NCI-H524 (cell line): ENCODE measurements around the gene FAM124A.

Experiments
- DNase-seq, 2 experiments: peaks; one replicate each; lab custom pipeline; 2025; lab: John Stamatoyannopoulos, UW

The FAM124A gene

DNA sequence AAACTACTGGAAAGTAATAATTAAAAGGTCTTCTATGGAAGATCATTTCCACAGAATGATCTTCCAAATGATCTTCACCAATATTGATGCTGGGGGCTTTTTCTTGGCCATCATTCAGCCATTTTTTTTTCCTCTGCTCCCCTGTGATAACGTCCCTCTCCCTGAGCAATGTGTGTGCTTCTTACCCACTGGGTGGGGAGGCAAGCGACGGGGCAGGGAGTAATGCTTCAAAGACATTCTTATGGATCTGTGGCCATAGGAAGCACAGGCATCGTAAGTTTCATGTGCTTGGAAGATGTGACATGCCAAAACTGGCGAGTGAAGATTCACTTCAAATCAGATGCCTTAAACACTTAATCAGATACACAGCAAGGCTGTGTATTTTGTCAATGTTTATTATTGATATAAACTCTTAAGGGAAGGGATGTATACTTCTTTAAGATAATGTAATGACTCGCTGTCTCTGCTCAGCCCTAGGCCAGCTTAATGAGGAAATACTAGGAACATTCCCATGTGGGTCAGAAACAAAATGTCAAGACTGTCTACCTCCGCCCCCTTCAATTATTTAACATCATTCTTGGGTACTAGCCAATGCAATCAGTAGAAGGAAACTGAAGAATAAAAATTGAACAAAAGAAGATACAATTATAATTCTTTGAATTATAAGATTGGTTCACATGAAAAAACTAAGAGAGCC is 83.2 kb downstream of the FAM124A start:
- no peak for DNase-seq

DNA sequence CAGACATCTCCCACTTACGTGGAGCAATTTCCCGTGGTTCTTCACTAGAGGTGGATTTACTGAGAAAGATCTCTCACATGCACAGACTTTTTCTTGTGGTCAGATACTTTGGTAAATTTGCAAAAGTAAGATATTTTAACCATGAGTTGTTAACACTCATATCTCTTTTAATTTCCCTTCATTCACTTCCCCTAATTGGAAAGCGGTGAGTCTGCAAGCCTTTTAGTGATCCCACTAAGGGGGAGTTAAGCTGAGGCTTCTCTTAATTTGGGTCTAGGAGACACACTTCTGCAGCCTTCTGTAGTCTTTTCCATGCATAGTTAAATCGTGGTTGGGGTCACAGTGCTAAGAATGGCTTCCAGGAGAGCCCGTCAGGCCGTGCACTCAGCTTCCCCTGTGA is 86.6 kb downstream of the FAM124A start:
- no peak for DNase-seq

DNA sequence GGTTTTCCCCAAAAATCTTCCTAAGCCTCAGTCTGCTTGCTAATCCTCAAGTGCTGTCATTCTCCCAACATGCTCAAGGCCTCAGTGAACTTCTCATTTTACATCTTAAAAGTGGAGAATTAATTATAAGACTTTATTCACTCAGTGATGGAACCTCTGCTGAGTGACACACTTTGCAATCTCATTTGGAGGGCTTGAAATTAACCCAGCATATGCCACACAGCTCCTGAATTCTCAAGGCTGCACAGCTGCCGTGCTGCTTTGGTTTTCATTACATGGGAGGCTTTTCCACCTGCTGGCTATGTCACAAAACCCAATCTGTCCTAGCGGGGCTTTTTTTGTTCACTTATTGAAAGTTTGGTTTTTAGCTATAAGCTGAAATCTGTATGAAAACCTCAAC is 89.0 kb downstream of the FAM124A start:
- DNase-seq: peak; percentile 88 to 94

DNA sequence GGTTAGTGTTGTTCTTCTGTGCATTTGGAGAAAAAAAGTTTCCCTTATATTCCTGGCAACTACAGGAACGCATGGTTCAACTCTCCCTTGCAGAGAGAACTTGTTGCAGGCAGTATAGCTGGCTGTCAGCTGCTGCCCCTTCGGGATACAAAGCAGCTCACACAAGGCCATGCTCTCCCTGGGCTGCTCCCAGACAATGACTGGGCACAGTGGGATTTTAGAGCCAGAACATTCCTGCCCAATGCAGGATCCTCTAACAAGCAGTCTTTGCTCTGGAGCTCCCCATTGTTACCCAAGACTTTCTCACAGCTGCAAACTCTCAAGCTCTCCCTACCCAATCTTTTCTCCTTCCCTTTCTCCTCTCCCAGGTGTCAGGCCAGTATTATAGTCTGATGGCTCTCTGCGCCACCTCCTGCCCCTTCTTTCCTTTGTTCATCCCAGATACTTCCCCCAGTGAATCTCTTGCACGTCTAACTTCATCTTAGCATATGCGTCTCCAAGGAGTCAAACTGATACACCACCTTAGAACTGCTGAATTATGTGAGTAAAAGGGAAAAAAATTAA is 89.8 kb downstream of the FAM124A start:
- DNase-seq: no peak

DNA sequence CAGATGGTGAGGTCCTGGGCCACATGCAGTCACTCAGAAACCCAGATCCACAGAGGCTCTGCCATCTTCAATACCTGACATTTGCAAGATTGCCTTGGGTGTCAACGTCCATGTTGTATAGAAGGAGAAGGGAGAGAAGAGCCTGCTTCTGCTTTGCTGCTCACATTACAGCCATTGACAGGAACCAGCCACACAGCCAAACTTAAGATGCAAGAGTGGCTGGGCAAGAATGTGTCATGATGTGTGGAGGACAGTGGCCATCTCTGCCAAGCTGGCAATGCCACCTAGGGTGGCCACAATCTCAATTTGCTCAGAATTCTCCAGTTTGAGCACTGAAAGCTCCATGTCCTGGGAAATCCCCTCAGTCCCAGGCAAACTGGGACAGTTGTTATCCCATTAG is 91.4 kb downstream of the FAM124A start:
- peak in 1 of 2 experiments; percentile 3 for DNase-seq

DNA sequence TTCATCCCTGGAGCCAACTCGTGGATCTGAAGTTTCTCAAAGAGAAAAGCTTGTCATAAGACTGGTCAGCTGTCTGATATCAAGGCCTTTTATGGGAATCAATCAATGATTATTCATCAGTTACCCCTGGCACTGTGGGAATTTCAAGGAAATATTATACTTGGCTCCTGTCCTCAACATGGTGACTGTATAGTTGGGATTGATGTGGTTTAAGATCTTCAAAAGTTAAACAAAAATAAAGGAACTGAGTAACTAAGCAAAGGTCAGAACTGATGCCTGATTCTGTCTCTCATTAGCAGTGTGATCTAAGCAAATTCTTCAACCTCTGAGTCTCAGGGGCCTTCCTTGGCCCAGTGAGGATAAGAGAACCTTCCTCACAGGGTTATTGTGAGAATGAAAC is 95.1 kb downstream of the FAM124A start:
- no peak for DNase-seq

DNA sequence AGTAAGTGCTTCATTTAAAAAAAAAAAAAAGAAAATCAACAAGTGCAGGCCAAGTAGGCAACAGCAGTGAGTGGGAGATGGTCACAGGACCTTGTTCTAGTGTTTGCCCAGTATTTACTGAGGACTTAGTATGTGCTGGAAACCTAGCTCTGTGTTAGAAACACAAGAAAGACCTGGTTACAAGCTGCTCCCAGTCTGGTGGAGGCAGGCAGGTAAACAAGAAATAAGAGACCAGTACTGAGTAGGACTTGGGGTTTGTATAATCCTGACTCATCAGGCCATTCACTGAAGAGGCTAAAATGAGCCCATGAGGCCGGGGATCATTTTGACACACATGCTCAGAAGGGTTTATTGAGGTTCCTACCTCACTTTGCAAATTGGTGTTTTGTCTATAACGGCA is 95.8 kb downstream of the FAM124A start:
- no peak for DNase-seq

DNA sequence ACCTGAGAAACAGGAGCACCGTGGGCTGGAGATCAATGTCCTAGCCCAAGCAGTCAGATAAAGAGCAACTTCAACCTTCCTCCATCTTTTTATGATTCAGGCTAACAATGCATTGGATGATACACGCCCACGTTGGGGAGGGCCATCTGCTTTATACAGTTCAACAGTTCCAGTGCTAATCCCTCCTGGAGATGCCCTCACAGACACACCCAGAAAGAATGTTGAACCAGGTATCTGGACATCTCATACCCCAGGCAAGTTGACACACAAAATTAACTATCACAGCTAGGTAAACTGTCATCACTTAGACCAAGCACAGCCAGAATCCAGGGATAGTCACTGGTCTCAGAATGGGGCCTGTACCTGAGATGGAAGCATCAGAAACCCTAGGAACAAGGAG is 96.7 kb downstream of the FAM124A start:
- no peak for DNase-seq

DNA sequence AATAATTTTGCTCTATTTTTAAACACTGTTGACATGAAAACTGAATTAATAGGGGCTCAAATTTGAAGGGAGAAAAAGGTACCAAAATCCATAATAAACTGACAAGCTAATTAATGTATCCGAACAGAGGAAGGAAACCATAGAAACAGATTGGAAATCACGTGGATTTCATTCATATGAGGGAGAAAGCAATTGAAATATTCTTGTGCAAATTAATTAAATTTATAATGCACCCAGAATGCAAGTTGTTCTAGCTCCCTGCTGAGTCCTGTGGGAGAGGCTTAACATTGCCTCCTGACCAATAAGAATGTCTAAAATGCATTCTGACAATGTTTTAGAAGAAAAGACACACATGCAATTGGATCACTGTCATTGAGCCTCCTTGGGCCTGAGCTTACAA is 99.6 kb downstream of the FAM124A start:
- no peak for DNase-seq

DNA sequence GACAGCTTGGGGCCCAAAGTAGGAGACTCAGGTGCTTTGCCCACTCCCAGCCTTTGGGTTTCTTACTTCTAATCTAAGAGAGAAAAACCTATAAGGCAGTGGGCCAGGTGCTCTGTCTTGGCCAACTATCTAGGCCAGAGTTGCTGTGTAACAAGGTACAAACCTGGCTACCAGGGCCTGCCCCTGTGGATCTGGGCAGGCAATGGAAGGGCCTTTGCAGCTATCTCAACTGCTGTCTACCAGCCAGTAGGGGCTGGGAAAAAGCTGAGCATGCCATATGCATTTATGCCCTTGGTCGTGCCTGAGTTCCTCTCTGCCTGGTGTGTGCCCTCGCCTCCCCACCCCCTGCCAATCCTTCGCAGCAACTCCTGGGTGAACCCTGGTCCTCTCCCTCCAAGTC is 100.6 kb downstream of the FAM124A start:
- peak in 1 of 2 experiments; percentile 24 for DNase-seq

DNA sequence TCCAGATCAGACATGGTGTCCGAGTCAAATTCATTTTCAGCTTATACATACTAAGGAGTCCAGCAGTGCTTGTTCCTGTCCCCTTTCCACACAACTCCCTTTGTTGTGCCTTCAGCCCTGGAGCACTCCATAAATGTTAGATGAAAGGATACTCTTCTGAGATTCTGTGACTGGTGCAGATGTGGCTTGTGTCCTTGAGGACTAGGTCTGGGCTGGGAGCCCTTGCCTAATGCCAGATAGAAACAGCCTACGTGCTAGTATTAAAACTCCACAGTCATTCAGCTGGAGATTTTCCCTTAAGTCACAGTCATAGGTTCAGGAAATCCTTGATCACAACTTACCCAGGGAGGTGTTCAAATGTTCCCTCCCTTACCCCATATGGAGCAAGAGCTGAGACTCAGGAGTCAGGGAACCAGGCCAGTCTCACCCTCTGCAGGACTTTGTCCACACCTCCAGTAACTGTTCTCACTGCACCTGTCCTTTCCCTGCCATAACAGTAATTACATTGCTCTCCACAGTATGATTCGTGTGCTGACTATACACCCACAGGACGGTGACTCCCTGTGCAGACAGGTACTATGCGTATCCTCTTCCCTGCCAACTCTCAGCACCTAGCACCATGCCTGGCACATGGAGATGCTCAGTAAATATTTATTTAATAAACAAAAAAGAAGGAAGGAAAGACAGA is 101.8 kb downstream of the FAM124A start:
- no peak for DNase-seq

DNA sequence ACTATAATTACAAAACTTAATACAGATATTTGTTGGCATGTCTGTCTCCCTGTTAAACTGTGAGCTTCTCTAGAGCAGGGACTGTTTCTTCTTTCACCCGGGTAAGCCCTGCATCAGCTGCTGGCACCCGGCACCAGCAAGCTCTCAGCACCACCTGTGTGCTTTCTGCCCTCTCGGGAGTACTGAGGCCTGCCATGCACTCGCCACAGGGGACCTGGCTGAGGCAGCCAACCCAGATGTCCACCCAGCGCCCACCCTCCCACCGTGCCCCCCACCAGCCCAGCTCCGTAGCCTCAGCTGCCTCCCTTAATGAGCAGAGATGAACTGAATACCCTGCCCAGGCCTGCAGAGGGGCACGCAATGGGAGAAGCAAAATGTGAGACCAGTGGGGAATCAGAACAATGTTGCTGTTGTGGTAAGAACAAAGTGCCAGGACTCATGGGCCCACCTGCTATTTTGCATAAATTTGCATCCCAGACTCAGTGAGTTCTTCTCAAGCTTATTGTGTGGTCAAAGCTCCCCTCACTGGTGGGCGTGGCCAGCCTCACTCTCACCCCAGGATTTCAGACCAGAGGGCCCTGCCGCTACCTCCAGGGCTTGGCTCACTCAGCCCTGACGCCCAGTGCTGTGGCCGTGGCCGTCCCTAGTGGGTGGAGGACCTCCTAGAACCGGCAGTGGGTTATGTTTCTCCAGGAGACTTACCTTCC is 102.7 kb downstream of the FAM124A start:
- no peak for DNase-seq

DNA sequence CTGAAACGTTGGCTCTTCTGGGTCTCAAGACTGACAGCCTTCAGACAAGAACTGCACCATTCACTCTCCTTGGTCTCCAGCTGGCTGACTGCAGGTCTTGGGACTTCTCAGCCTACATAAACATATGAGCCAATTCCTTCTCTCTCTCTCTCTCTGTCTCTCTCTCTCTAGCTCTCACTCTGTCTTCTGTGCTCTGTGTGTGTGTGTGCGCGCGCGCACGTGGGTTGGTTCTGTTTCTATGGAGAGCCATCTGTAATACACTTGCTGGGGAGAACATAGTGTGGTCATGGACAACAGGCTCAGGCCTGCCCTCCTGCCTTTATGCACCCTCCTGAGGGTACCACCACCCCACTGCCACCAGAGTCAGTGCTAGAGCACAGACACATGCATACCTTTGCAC is 103.6 kb downstream of the FAM124A start:
- no peak for DNase-seq

DNA sequence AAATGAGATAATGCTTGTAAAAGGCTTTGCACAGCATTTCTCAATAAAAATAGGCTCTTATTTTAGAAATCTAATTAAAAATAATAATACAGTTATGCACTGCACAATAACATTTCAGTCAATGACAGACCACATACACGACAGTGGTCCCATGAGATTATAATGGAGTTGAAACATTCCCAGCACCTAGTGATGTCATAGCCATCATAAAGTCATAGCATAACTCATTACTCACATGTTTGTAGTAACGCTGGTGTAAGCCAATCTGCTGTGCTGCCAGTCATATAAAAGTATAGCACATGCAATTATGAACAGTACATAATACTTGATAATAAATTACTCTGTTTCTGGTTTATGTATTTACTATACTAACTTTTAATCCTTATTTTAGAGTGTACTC is 104.6 kb downstream of the FAM124A start:
- no peak for DNase-seq

DNA sequence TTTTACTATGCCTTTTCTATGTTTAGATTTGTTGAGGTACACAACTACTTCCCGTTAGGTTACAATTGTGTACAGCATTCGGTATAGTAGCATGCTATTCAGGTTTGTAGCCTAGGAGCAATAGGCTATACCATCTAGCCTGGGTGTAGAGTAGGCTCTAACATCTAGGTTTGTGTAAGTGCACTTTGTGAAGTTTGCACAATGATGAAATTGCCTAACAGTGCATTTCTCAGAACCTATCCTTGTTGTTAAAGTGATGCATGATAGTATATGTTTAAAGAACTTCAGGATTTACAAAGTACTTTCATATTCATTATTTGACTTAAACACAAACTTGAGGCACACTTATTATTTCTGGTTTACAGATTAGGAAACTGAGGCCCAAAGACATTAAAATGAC is 105.8 kb downstream of the FAM124A start:
- no peak for DNase-seq

DNA sequence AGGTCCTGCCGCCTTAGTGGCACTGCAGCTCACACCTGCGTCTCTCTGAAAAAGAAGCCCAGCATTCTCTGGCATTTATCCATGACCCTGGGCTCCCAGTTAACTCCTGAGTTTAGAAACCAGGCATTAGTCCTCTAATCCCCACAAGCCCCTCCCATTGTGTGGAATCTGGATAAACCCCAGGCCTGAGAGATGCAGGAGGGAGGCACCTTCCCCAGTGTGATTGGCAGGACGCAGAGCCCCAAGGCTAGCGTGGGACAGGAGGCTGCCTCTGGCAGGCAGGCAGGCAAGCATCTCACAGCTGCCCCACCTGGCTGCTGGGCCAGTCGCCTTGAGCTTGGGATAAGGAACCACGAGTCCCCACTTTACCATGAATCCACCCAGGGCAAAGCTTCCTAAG is 106.3 kb downstream of the FAM124A start:
- DNase-seq: peak; percentile 33 to 55

DNA sequence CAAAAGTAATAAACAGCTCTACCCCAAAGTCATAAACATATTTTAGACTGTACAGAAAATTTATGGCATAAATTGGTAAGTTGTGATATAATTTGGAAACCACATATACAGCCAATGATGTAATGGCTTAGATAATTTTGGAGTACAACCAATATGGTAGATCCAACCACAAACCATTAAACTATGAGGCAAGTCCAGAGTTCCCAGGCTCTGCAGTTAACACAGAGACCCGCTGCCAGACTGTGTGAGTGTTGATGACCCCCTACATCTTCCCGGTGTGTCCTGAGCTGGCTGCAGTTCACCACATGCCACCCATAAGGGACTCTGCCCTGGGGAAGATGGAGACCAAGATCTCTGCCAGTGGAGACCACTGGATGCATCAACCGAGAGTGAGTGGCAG is 107.4 kb downstream of the FAM124A start:
- DNase-seq: no peak

DNA sequence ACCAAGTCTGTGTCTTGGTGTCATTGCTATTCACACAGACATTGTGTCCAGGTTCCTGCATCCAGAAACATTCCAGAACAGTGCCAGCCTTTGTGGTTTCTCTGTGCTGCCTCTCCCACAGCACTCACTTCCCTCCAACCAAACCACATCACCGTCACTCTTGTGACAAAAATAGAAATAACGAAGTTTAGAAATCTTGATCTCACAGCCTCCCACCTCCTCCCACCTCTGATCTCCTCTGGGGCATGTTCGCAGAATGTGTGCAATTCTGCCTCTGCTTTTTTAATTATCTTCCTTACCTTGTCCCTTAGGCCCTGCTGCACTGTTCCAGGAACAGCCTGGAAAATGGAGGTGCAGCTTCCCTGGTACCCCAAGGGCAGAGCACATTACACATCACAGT is 108.6 kb downstream of the FAM124A start:
- DNase-seq: no peak

DNA sequence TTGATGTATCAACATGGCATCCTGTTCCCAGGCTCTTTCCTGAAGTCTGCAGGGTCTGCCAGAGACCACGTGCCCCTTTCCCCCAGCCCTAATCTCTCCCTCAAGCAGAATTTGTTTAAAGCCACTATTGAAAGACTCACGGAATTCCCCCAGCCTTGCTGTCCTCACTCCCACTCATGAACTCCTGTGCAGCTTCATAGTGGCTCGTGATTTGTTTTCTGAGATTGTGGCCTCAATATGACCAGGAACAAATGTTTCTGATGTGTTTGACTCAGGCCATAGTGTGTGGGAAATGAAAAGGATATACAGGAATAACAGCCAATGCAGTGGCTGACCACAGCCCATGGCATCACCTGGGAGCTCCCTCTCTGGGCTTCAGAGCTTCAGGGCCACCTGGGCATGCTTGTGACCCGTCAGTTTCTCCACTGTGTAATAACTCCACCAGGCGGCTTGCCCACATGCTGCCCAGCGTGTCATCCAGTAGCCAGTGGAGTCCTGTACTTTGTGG is 109.2 kb downstream of the FAM124A start:
- no peak for DNase-seq

DNA sequence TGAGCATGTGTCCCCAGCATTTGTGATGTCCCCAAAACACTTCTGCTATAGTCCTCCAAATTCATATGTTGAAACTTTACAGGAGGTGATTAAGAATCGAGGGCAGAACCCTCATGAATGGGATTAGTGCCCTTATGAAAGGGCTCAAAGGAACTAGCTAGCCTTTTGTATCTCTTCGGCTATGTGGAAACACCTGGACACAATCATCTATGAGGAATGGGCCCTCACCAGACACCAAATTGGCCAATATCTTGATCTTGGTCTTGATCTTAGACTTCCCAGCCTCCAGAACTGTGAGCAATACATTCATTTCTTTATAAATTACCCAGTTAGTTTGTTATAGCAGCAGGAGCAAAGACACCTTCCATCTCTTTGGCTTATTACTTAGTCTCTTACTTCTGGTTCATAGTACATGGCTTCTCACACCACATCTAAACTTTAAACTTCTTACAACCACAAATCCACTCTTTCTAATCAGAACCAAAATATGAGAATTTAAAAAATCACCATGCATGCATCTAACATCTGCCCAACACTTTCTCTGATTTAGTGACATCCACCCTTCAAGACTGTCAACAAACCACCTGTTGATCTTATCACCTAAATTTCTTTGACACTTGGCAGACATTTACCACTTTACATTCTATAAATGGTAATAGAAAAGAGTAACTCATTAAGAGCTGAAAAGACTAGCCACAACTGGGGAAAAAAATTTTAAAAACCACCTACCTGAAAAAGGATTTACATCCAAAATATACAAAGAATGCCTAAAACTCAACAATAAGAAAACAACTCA is 110.6 kb downstream of the FAM124A start:
- no peak for DNase-seq

DNA sequence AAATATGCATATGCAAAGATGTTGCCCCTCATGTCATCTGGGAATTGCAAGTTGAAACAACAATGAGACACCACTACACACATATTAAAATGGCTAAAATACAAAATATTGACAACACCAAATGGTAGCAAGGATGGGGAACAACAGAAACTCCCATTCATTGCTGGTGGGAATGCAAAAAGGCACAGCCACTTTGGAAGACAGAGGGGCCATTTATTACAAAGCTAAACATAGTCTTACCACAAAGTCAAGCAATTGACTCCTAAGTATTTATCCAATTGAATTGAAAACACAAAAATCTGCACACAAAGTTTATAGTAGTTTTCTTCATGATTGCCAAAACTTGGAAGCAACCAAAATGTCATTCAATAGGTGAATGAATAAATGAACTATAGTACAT is 111.2 kb downstream of the FAM124A start:
- no peak for DNase-seq

DNA sequence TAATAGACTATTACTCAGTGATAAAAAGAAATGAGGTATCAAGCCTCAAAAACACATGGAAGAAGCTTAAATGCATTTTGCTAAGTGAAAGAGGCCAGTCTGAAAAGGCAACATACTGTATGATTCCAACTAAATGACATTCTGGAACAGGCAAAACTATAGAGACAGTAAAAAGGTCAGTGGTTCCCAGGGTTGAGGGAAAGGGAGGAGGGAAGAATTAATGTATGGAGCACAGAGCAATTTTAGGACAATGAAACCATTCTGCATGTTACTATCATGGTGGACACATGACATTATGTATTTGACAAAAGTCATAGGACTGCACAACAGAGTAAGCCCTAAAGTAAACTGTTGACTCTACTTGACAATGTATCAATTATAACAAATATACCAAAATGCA is 111.6 kb downstream of the FAM124A start:
- DNase-seq: no peak
